Endothelial cell of umbilical vein (primary cell): ENCODE results near the gene MMP28.

Source experiments
- EZH2 ChIP-seq: IDR thresholded peaks from 2 replicates; pipeline ENCODE4 v1.6.1; 2012; ENCODE audit warnings: borderline replicate concordance, low read depth, mild to moderate bottlenecking, moderate library complexity, low read length, inconsistent platforms; ENCODE audit not compliant: severe bottlenecking
- FOS ChIP-seq: IDR thresholded peaks from 2 replicates; pipeline ENCODE4 v1.6.1; 2011; ENCODE audit warnings: mild to moderate bottlenecking, low read length, moderate library complexity, borderline replicate concordance; ENCODE audit not compliant: insufficient read depth
- GATA2 ChIP-seq: IDR thresholded peaks from 2 replicates; pipeline ENCODE4 v1.7.0; 2011; ENCODE audit warnings: low read depth, mild to moderate bottlenecking, moderate library complexity, mixed read lengths, low read length; ENCODE audit not compliant: insufficient read length, insufficient read depth
- MYC ChIP-seq: IDR thresholded peaks from one replicate; pipeline ENCODE4 v1.6.1; 2011; ENCODE audit warnings: mild to moderate bottlenecking, low read depth, low read length
- POLR2A ChIP-seq: IDR thresholded peaks from 2 replicates; pipeline ENCODE4 v1.6.1; 2012; ENCODE audit warnings: low read depth, mild to moderate bottlenecking, control low read depth, low read length
- POLR2AphosphoS5 ChIP-seq: IDR thresholded peaks from 2 replicates; pipeline ENCODE4 v1.6.1; 2012; ENCODE audit warnings: low read depth, mild to moderate bottlenecking, control low read depth, low read length, moderate library complexity; ENCODE audit not compliant: insufficient read depth
- TF ChIP-seq, protein P1 (sequence below), 2 donors: IDR thresholded peaks; 1 replicate in 1 of 2; 2 replicates in 1 of 2; pipeline ENCODE4 v1.5.1; 2011; ENCODE audit warnings: low read length in 2 of 2, mild to moderate bottlenecking in 2 of 2, moderate library complexity in 2 of 2, control low read depth in 1 of 2, inconsistent platforms in 1 of 2, low read depth in 1 of 2; ENCODE audit not compliant: insufficient read depth in 1 of 2; ENCODE audit errors: extremely low read depth in 1 of 2
- TF ChIP-seq, protein P2 (sequence below): IDR thresholded peaks from 2 replicates; pipeline ENCODE4 v1.6.1; 2011; ENCODE audit not compliant: insufficient read depth, insufficient read length

DNA sequence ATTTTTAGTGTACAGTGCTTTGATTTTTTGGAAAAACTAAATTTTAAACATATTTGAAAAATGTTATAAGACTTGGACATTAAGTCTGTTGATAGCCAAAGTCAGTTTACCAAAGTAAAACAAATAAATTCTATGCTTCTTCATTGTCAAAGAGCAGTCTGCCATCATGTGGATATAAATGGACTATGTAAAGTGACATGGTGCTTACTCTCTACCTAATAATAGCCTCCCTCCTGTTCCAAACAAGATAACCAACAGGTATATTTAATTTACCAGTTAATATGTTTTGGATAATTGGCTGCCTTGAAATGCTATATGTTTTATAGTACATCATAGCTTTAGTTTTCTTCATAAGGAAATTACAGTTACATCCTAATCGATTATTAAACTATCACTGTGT is 29.8 kb upstream of the MMP28 start:
- TF ChIP-seq EZH2 (no peak), POLR2A (no peak), POLR2AphosphoS5 (no peak), FOS (no peak), MYC (no peak), GATA2 (no peak)
- TF ChIP-seq, protein P1, sequence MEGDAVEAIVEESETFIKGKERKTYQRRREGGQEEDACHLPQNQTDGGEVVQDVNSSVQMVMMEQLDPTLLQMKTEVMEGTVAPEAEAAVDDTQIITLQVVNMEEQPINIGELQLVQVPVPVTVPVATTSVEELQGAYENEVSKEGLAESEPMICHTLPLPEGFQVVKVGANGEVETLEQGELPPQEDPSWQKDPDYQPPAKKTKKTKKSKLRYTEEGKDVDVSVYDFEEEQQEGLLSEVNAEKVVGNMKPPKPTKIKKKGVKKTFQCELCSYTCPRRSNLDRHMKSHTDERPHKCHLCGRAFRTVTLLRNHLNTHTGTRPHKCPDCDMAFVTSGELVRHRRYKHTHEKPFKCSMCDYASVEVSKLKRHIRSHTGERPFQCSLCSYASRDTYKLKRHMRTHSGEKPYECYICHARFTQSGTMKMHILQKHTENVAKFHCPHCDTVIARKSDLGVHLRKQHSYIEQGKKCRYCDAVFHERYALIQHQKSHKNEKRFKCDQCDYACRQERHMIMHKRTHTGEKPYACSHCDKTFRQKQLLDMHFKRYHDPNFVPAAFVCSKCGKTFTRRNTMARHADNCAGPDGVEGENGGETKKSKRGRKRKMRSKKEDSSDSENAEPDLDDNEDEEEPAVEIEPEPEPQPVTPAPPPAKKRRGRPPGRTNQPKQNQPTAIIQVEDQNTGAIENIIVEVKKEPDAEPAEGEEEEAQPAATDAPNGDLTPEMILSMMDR (IDR thresholded peaks at IDR 0.05; ENCODE audit: extremely low read depth in 1 of 2, insufficient read depth in 1 of 2, low read depth in 1 of 2, low read length in 2 of 2) = no peak
- TF ChIP-seq, protein P2, sequence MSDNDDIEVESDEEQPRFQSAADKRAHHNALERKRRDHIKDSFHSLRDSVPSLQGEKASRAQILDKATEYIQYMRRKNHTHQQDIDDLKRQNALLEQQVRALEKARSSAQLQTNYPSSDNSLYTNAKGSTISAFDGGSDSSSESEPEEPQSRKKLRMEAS = no peak
